Natural killer cell (primary cell): Measurements from ENCODE around the gene UBA3. TPM values are rescaled to one million over a fixed set of nuclear protein-coding genes. Genes with fewer than 3 reads are reported as not detected.

ENCODE experiments used
- ATAC-seq, 3 donors: fragments of 150-1000 bp in 2 of 3; fragments of 200-7000 bp in 1 of 3; cut with Tn5 transposase; 1 replicate in 1 of 3; 2 replicates in 2 of 3; pipeline ENCODE4 v1.10.0; 2021; ENCODE audit warnings: mild to moderate bottlenecking in 2 of 3, moderate library complexity in 2 of 3
- DNase-seq, 2 donors: peaks; one replicate each; pipeline versions ENCODE4 v3.0.0 to v3.0.0-alpha.2; 2013 to 2021; ENCODE audit warnings: mixed read lengths in 1 of 2
- H3K27ac ChIP-seq: one replicate; pipeline ENCODE4 v1.5.1; 2013; ENCODE audit warnings: mild to moderate bottlenecking, low read length
- H3K27me3 ChIP-seq: one replicate; pipeline ENCODE4 v1.6.1; 2013; ENCODE audit warnings: low read length; ENCODE audit not compliant: control insufficient read depth, insufficient read depth
- H3K36me3 ChIP-seq: one replicate; pipeline ENCODE4 v1.6.1; 2013; ENCODE audit warnings: low read length; ENCODE audit not compliant: control insufficient read depth, insufficient read depth
- H3K4me1 ChIP-seq: one replicate; pipeline ENCODE4 v1.6.1; 2013; ENCODE audit warnings: low read length; ENCODE audit not compliant: control insufficient read depth, insufficient read depth
- H3K4me3 ChIP-seq: one replicate; pipeline ENCODE4 v1.5.1; 2013; ENCODE audit warnings: low read length
- H3K9me3 ChIP-seq: one replicate; pipeline ENCODE4 v1.6.1; 2013; ENCODE audit warnings: low read length; ENCODE audit not compliant: control insufficient read depth, insufficient read depth
- H3K27ac Mint-ChIP-seq, 2 donors: one replicate each; pipeline ENCODE4 v1.8.0; 2022; ENCODE audit warnings: mild to moderate bottlenecking in 2 of 2, mixed read lengths in 2 of 2, moderate library complexity in 1 of 2
- H3K27me3 Mint-ChIP-seq, 2 donors: one replicate each; pipeline ENCODE4 v1.8.0; 2022; ENCODE audit warnings: low read depth in 2 of 2, mixed read lengths in 2 of 2
- H3K36me3 Mint-ChIP-seq: one replicate; pipeline ENCODE4 v1.8.0; 2022; ENCODE audit warnings: mixed read lengths
- H3K4me1 Mint-ChIP-seq, 2 donors: one replicate each; pipeline ENCODE4 v1.8.0; 2022; ENCODE audit warnings: mixed read lengths in 2 of 2
- H3K4me3 Mint-ChIP-seq: one replicate; pipeline ENCODE4 v1.8.0; 2022; ENCODE audit warnings: mild to moderate bottlenecking, moderate library complexity, mixed read lengths
- H3K9me3 Mint-ChIP-seq, 2 donors: one replicate each; pipeline ENCODE4 v1.8.0; 2022; ENCODE audit warnings: mixed read lengths in 2 of 2
- CTCF ChIP-seq: fragments of 200-600 bp; IDR thresholded peaks from one replicate; pipeline ENCODE4 v1.8.0; 2022; ENCODE audit warnings: antibody characterized with exemption
- WGBS: methylation state at CpG from one replicate; pipeline ENCODE4 v1.1.7; 2013; ENCODE audit warnings: missing lambda C conversion rate; ENCODE audit not compliant: insufficient coverage; 5-methylcytosine and 5-hydroxymethylcytosine counted together
- intact Hi-C: fragments of 100-400 bp; cut with micrococcal nuclease; formaldehyde crosslinking; loops from one replicate; pipeline ENCODE4 v1.14.2; 2022
- total RNA-seq, 4 donors: library from RNA; stranded (reverse); fragments of 120-200 nt in 1 of 4; gene quantifications; one replicate each; pipeline versions ENCODE4 v1.2.3 to v1.2.4, GENCODE V29; 2013 to 2022

Gene UBA3
- total RNA-seq, 3 donors from 2014 or later (not counting 1 experiment from before 2014, with no cell fraction given), result 72.0 to 87.7 (median 72.8) TPM

GRCh38 chr3:69094467-69095205 lies 14.5 kb upstream of the UBA3 start:
- DNase-seq (peak in 1 of 2 donors; percentile 54), ATAC-seq (peak in 2 of 3 donors; percentile 27 to 38)
- intact Hi-C loops, result no loop called here
- H3K36me3 Mint-ChIP-seq, result no peaks in the 10 kb centered on the region
- Histone ChIP-seq H3K4me3 (no peak overlapping the region), H3K27ac (peak overlapping the region; percentile 84), H3K36me3 (peaks cover 9% of the 10 kb centered on the region), H3K27me3 (no peaks in the 10 kb centered on the region), H3K9me3 (no peaks in the 10 kb centered on the region), H3K4me1 (peaks cover 68% of the 10 kb centered on the region)
- no peak for TF ChIP-seq CTCF
- H3K9me3 Mint-ChIP-seq, result no peaks in the 10 kb centered on the region
- no peaks in the 10 kb centered on the region for H3K27me3 Mint-ChIP-seq
- H3K27ac Mint-ChIP-seq, result peak overlapping the region; percentile 91 to 93
- H3K4me3 Mint-ChIP-seq, result peak overlapping the region; percentile 49
- peaks cover 78 to 83% of the 10 kb centered on the region in 2 donors for H3K4me1 Mint-ChIP-seq
- 15% methylated on average over 7 of the region's 8 CpGs for WGBS

GRCh38 chr3:69092030-69092516 lies 11.9 kb upstream of the UBA3 start:
- Histone ChIP-seq H3K4me1 (peaks cover 73% of the 10 kb centered on the region), H3K36me3 (peaks cover 12% of the 10 kb centered on the region), H3K9me3 (no peaks in the 10 kb centered on the region), H3K27me3 (no peaks in the 10 kb centered on the region), H3K27ac (peak overlapping the region; percentile 84), H3K4me3 (peak overlapping the region; percentile 14)
- Mint-ChIP-seq H3K27ac (peak overlapping the region; percentile 91 to 93), H3K4me3 (peak overlapping the region; percentile 72), H3K27me3 (no peaks in the 10 kb centered on the region), H3K9me3 (no peaks in the 10 kb centered on the region), H3K4me1 (peaks cover 77 to 81% of the 10 kb centered on the region in 2 donors), H3K36me3 (no peaks in the 10 kb centered on the region)
- WGBS, result 0% methylated on average over 4 of the region's 4 CpGs
- ATAC-seq (peak; percentile 61 to 83 (median 70)), DNase-seq (peak in 1 of 2 donors; percentile 71)
- no peak for TF ChIP-seq CTCF
- intact Hi-C loops, result loop anchor here (1.0 kb wide), 1 partner anchor 8 kb away; the partner anchor contains the start of gene ARL6IP5

- peak overlapping the region; percentile 72 for H3K4me3 Mint-ChIP-seq
- DNase-seq (peak in 1 of 2 donors; percentile 38), ATAC-seq (peak in 2 of 3 donors; percentile 9 to 10)
- Histone ChIP-seq H3K27me3 (no peaks in the 10 kb centered on the region), H3K27ac (peak overlapping the region; percentile 84), H3K36me3 (peaks cover 12% of the 10 kb centered on the region), H3K4me1 (peaks cover 74% of the 10 kb centered on the region), H3K9me3 (no peaks in the 10 kb centered on the region), H3K4me3 (no peak overlapping the region)
- H3K27me3 Mint-ChIP-seq, result no peaks in the 10 kb centered on the region
- WGBS, result 50% methylated on average over 2 of the region's 5 CpGs
- intact Hi-C loops, result loop anchor here (1.0 kb wide), 1 partner anchor 7 kb away; the partner anchor contains the start of gene ARL6IP5
- no peaks in the 10 kb centered on the region for H3K36me3 Mint-ChIP-seq
- peaks cover 75 to 78% of the 10 kb centered on the region in 2 donors for H3K4me1 Mint-ChIP-seq
- TF ChIP-seq CTCF, result no peak
- no peaks in the 10 kb centered on the region for H3K9me3 Mint-ChIP-seq
- peak overlapping the region; percentile 91 to 93 for H3K27ac Mint-ChIP-seq
These were observed 11.3 kb upstream of the UBA3 start for GRCh38 chr3:69091389-69092029.
